WI38 (cell line): ENCODE data around the gene PSMD1.

Source experiments
- H3K4me3 ChIP-seq: 2 replicates; pipeline ENCODE4 v1.5.1; 2011; ENCODE audit warnings: low read depth, mild to moderate bottlenecking, control low read depth, low read length
- CTCF ChIP-seq: IDR thresholded peaks from 2 replicates; pipeline ENCODE4 v1.5.1; 2012; ENCODE audit warnings: low read depth, mild to moderate bottlenecking, control low read depth, low read length

The PSMD1 gene

DNA sequence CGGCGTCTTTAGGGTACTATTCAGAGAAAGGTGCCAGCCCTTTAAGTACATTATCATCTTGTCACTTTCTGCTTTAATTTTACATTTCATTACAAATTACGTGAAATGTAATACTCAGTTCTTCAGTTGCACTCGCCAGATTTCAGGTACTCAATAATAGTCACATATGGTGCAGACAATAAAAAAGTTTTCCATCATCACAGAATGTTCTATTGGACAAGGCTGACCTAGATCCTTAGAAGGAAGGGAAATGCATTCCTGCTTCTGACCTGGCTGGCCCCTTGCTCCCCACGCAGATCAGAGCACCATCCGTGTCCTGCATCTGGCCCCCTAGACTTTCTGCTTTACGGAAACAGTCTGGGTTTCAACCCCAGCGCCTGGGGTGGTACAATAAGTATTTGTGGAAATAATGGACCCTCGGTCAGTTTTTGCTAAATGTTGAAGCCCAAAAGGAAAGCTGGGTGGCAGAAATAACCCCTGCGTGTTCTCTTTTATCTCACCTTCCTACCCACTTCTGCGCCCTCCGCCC, 20.0 kb upstream of the PSMD1 start:
- no peak for TF ChIP-seq CTCF
- H3K4me3 ChIP-seq, result no peak overlapping the region

GRCh38 chr2:231037202-231037730, 19.4 kb upstream of the PSMD1 start, which contains the start of gene C2orf72:
Gene C2orf72 (plus strand): TSS chr2:231037523. CDS start chr2:231037566, 43 bp downstream.
- no peak within 1 kb of the TSS for H3K4me3 ChIP-seq
- no peak for TF ChIP-seq CTCF

GRCh38 chr2:231037731-231038482, 18.8 kb upstream of the PSMD1 start:
- no peak for TF ChIP-seq CTCF
- H3K4me3 ChIP-seq, result no peak overlapping the region

- no peak for TF ChIP-seq CTCF
- H3K4me3 ChIP-seq, result no peak overlapping the region
Observed at GRCh38 chr2:231038483-231039293, 18.0 kb upstream of the PSMD1 start.

DNA sequence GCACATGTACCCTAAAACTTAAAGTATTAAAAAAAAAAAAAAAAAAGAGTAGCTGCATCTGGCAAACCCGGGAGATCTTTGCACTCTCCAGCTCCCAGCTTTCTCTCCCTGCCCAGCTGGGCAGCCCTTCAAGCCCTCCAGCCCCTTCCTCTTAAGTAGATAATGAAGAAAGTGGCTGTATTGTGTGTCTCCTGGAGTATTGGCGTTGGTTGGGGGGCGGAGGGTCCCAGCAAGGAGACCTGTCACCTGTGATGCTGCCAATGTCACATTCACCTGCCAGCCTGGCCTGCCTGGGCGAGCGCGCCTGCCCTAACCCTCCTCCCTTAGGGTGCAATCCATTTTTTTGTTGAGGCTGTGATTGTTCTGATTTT, 17.4 kb upstream of the PSMD1 start:
- H3K4me3 ChIP-seq, result no peak overlapping the region

GRCh38 chr2:231039821-231040364, 16.8 kb upstream of the PSMD1 start:
- TF ChIP-seq CTCF, result no peak
- no peak overlapping the region for H3K4me3 ChIP-seq

More for the DNA sequence above, 17.4 kb upstream of the PSMD1 start:
- no peak for TF ChIP-seq CTCF
